HepG2 (cell line): ENCODE measurements around the gene STMN1. TPM values are rescaled to one million over a fixed set of nuclear protein-coding genes. Genes with fewer than 3 reads are reported as not detected.
A peak's percentile ranks its signal among the peaks of the same experiment; 100 is the strongest.

Source experiments
- NR2F2 ChIP-seq: IDR thresholded peaks from 2 replicates; pipeline ENCODE4 v1.6.1; 2012; ENCODE audit warnings: low read depth, inconsistent platforms, borderline replicate concordance
- PLSCR1 ChIP-seq: sonication (generic); formaldehyde crosslinking; IDR thresholded peaks from 2 replicates; pipeline ENCODE4 v1.5.0; 2020; ENCODE audit warnings: missing genetic modification reagents, mild to moderate bottlenecking, borderline replicate concordance
- PRDM15 ChIP-seq: sonication (generic); formaldehyde crosslinking; IDR thresholded peaks from 2 replicates; pipeline ENCODE4 v1.4.0; 2020; ENCODE audit warnings: missing genetic modification reagents
- RFX5 ChIP-seq: IDR thresholded peaks from 2 replicates; pipeline ENCODE4 v1.6.1; 2011; ENCODE audit warnings: low read depth, low read length, improper control_type of control experiment
- SIX4 ChIP-seq: sonication (generic); formaldehyde crosslinking; IDR thresholded peaks from 2 replicates; pipeline ENCODE4 v1.4.0; 2020; ENCODE audit warnings: missing genetic modification reagents
- STAT5B ChIP-seq: sonication (generic); formaldehyde crosslinking; IDR thresholded peaks from 2 replicates; pipeline ENCODE4 v1.4.0; 2020; ENCODE audit warnings: missing genetic modification reagents
- TRAFD1 ChIP-seq: sonication (generic); formaldehyde crosslinking; IDR thresholded peaks from 2 replicates; pipeline ENCODE4 v1.5.1; 2020; ENCODE audit warnings: missing genetic modification reagents, mild to moderate bottlenecking, borderline replicate concordance
- U2AF1 ChIP-seq: fragments of 200-400 bp; formaldehyde crosslinking; optimal IDR thresholded peaks from 2 replicates; pipeline ENCODE3; 2017; ENCODE audit warnings: mild to moderate bottlenecking, low read depth, low read length
- ZFY ChIP-seq: sonication (generic); formaldehyde crosslinking; IDR thresholded peaks from 2 replicates; pipeline ENCODE4 v1.4.0; 2020; ENCODE audit warnings: missing genetic modification reagents
- ZFYVE20 ChIP-seq: sonication (generic); formaldehyde crosslinking; IDR thresholded peaks from 2 replicates; pipeline ENCODE4 v1.8.0; 2023; ENCODE audit warnings: low read depth, mild to moderate bottlenecking, moderate library complexity, missing genetic modification reagents, borderline replicate concordance
- ZNF235 ChIP-seq: sonication (generic); formaldehyde crosslinking; IDR thresholded peaks from 2 replicates; pipeline ENCODE4 v1.8.1; 2023; ENCODE audit warnings: mild to moderate bottlenecking, missing genetic modification reagents, borderline replicate concordance
- ZNF407 ChIP-seq: sonication (generic); formaldehyde crosslinking; IDR thresholded peaks from one replicate; pipeline ENCODE4 v1.5.1; 2020; ENCODE audit warnings: mild to moderate bottlenecking, missing genetic modification reagents; ENCODE audit errors: not compliant biosample characterization
- ZNF605 ChIP-seq: sonication (generic); formaldehyde crosslinking; IDR thresholded peaks from 2 replicates; pipeline ENCODE4 v1.8.0; 2022; ENCODE audit warnings: mild to moderate bottlenecking, missing genetic modification reagents
- ZNF768 ChIP-seq: sonication (generic); formaldehyde crosslinking; IDR thresholded peaks from 2 replicates; pipeline ENCODE4 v1.4.0; 2020; ENCODE audit warnings: missing genetic modification reagents
- polyA plus RNA-seq, 8 experiments: library from polyadenylated mRNA; depleted of rRNA in 3 of 8; stranded (reverse) in 7 of 8; unstranded in 1 of 8; fragments of >200 nt; fragmentation: Illumina TruSeq in 4 of 8; extraction: Trizol in 4 of 8; gene quantifications; 2 replicates each; pipeline versions ENCODE4 v1.2.1 to v1.2.3, GENCODE V29; 2011 to 2016; ENCODE audit warnings: low read depth in 4 of 8, missing spikeins in 1 of 8, mixed read lengths in 1 of 8; ENCODE audit not compliant: insufficient read depth in 1 of 8
- total RNA-seq, 5 experiments: library from RNA; depleted of rRNA; stranded (reverse); fragments of >200 nt; fragmentation: Illumina TruSeq; extraction: Trizol; gene quantifications; 2 replicates each; pipeline ENCODE4 v1.2.3, GENCODE V29; 2016; ENCODE audit warnings: low read depth in 1 of 5

STMN1 gene
- total and polyA plus RNA-seq, 2 of the 13 experiments (the other 11 are each of a cell fraction or from before 2014, with no cell fraction given): 45.9 to 409 TPM

GRCh38 chr1:25874635-25875153 is 31.5 kb downstream of the STMN1 start (continued):
- TF ChIP-seq RFX5 (no peak), ZFYVE20 (CRISPR knock-in tag) (no peak), TRAFD1 (0 out of 2 replicates have a peak, but pooled peaks have one; percentile 64), STAT5B (CRISPR knock-in tag) (no peak), PLSCR1 (CRISPR knock-in tag) (no peak), ZNF407 (no peak), NR2F2 (no peak), ZNF768 (CRISPR knock-in tag) (0 out of 2 replicates have a peak, but pooled peaks have one; percentile 2), ZFY (CRISPR knock-in tag) (0 out of 2 replicates have a peak, but pooled peaks have one; percentile 13), ZNF605 (CRISPR knock-in tag) (0 out of 2 replicates have a peak, but pooled peaks have one; percentile 4), SIX4 (CRISPR knock-in tag) (no peak), U2AF1 (peak; percentile 55), ZNF235 (CRISPR knock-in tag) (0 out of 2 replicates have a peak, but pooled peaks have one; percentile 23), PRDM15 (CRISPR knock-in tag) (no peak)
